ENCODE data around the gene GRIK5.
"Not testable (repeated sequence)": the region's sequence is repeated elsewhere in the genome, so short reads cannot be mapped to it uniquely, and the experiment has no call there.

GRIK5 gene

GRCh38 chr19:42051166-42052115 is 18.6 kb downstream of the GRIK5 start:
- no peak for DNase-seq (ENCODE audit: low read depth in 3 of 3)

- DNase-seq (ENCODE audit: low read depth in 3 of 3): no peak
Measured at GRCh38 chr19:42048992-42049391, 21.0 kb downstream of the GRIK5 start.

- no peak for DNase-seq (ENCODE audit: low read depth in 3 of 3)
Measured at GRCh38 chr19:42045575-42045974, 24.4 kb downstream of the GRIK5 start.

- DNase-seq (ENCODE audit: low read depth in 3 of 3): no peak
Measured at GRCh38 chr19:42042455-42043170, 27.4 kb downstream of the GRIK5 start.

GRCh38 chr19:42040491-42040890 is 29.5 kb downstream of the GRIK5 start:
- DNase-seq (ENCODE audit: low read depth in 3 of 3): not testable (repeated sequence)

- no peak for DNase-seq (ENCODE audit: low read depth in 3 of 3)
Measured at GRCh38 chr19:42040031-42040430, 30.0 kb downstream of the GRIK5 start.

- DNase-seq (ENCODE audit: low read depth in 3 of 3): no peak
Measured at GRCh38 chr19:42038666-42039065, 31.3 kb downstream of the GRIK5 start.

- no peak for DNase-seq (ENCODE audit: low read depth in 3 of 3)
Measured at GRCh38 chr19:42037649-42038048, 32.4 kb downstream of the GRIK5 start.

GRCh38 chr19:42034640-42035391 is 35.2 kb downstream of the GRIK5 start:
- peak; percentile 36 to 58 (median 52) for DNase-seq (ENCODE audit: low read depth in 3 of 3)

GRCh38 chr19:42033413-42033812 is 36.6 kb downstream of the GRIK5 start:
- no peak for DNase-seq (ENCODE audit: low read depth in 3 of 3)

GRCh38 chr19:42032431-42032830 is 37.6 kb downstream of the GRIK5 start:
- no peak for DNase-seq (ENCODE audit: low read depth in 3 of 3)

- DNase-seq (ENCODE audit: low read depth in 3 of 3): no peak
Measured at GRCh38 chr19:42030645-42031440, 39.2 kb downstream of the GRIK5 start.

- peak in 1 of 3 experiments; percentile 36 for DNase-seq (ENCODE audit: low read depth in 3 of 3)
Measured at GRCh38 chr19:42028304-42029216, 41.4 kb downstream of the GRIK5 start.

- DNase-seq (ENCODE audit: low read depth in 3 of 3): no peak
Measured at GRCh38 chr19:42024622-42025111, 45.3 kb downstream of the GRIK5 start.

GRCh38 chr19:42023943-42024260 is 46.1 kb downstream of the GRIK5 start:
- no peak for DNase-seq (ENCODE audit: low read depth in 3 of 3)

GRCh38 chr19:42023121-42023942 is 46.7 kb downstream of the GRIK5 start:
- peak in 1 of 3 experiments; percentile 28 for DNase-seq (ENCODE audit: low read depth in 3 of 3)

- no peak for DNase-seq (ENCODE audit: low read depth in 3 of 3)
Measured at GRCh38 chr19:42022616-42023015, 47.4 kb downstream of the GRIK5 start.

- no peak for DNase-seq (ENCODE audit: low read depth in 3 of 3)
Measured at GRCh38 chr19:42021185-42021584, 48.8 kb downstream of the GRIK5 start.

- DNase-seq (ENCODE audit: low read depth in 3 of 3): no peak
Measured at GRCh38 chr19:42018503-42019193, 51.4 kb downstream of the GRIK5 start.
